ENCODE measurements around the gene S100A9.

The S100A9 gene

GRCh38 chr1:153386500-153386901, 28.8 kb downstream of the S100A9 start:
- peaks cover 0 to 9% (median 2%) of the 10 kb centered on the region in 5 donors for H3K9me3 ChIP-seq (ENCODE audit: control insufficient read depth in 5 of 5, low read length in 5 of 5)
- H3K4me3 ChIP-seq (ENCODE audit: low read depth in 1 of 5, low read length in 5 of 5): no peak overlapping the region
- no peak overlapping the region for H3K9ac ChIP-seq (ENCODE audit: low read length in 5 of 5)
- no peak overlapping the region for H3K27ac ChIP-seq (ENCODE audit: low read depth, low read length)
- H3K27me3 ChIP-seq (ENCODE audit: control insufficient read depth in 5 of 5, insufficient read depth in 4 of 5, low read length in 5 of 5): peaks cover 0 to 3% (median 0%) of the 10 kb centered on the region in 5 donors
- H3K4me1 ChIP-seq (ENCODE audit: control insufficient read depth in 5 of 5, insufficient read depth in 5 of 5, low read length in 5 of 5): peaks cover 0 to 14% (median 9%) of the 10 kb centered on the region in 5 donors
- H3K36me3 ChIP-seq (ENCODE audit: control insufficient read depth in 5 of 5, insufficient read depth in 5 of 5, low read length in 5 of 5): no peaks in the 10 kb centered on the region

GRCh38 chr1:153387001-153387400, 29.3 kb downstream of the S100A9 start:
- Histone ChIP-seq H3K36me3 (ENCODE audit: control insufficient read depth in 5 of 5, insufficient read depth in 5 of 5, low read length in 5 of 5) (no peaks in the 10 kb centered on the region), H3K4me3 (ENCODE audit: low read depth in 1 of 5, low read length in 5 of 5) (no peak overlapping the region), H3K27me3 (ENCODE audit: control insufficient read depth in 5 of 5, insufficient read depth in 4 of 5, low read length in 5 of 5) (peaks cover 0 to 3% (median 0%) of the 10 kb centered on the region in 5 donors), H3K9me3 (ENCODE audit: control insufficient read depth in 5 of 5, low read length in 5 of 5) (peaks cover 0 to 6% (median 0%) of the 10 kb centered on the region in 5 donors), H3K9ac (ENCODE audit: low read length in 5 of 5) (no peak overlapping the region), H3K27ac (ENCODE audit: low read depth, low read length) (no peak overlapping the region), H3K4me1 (ENCODE audit: control insufficient read depth in 5 of 5, insufficient read depth in 5 of 5, low read length in 5 of 5) (peaks cover 0 to 14% (median 9%) of the 10 kb centered on the region in 5 donors)

- Histone ChIP-seq H3K27ac (ENCODE audit: low read depth, low read length) (no peak overlapping the region), H3K4me3 (ENCODE audit: low read depth in 1 of 5, low read length in 5 of 5) (no peak overlapping the region), H3K9ac (ENCODE audit: low read length in 5 of 5) (no peak overlapping the region), H3K4me1 (ENCODE audit: control insufficient read depth in 5 of 5, insufficient read depth in 5 of 5, low read length in 5 of 5) (peaks cover 0 to 14% (median 9%) of the 10 kb centered on the region in 5 donors), H3K36me3 (ENCODE audit: control insufficient read depth in 5 of 5, insufficient read depth in 5 of 5, low read length in 5 of 5) (no peaks in the 10 kb centered on the region), H3K9me3 (ENCODE audit: control insufficient read depth in 5 of 5, low read length in 5 of 5) (peaks cover 0 to 1% (median 0%) of the 10 kb centered on the region in 5 donors), H3K27me3 (ENCODE audit: control insufficient read depth in 5 of 5, insufficient read depth in 4 of 5, low read length in 5 of 5) (peaks cover 0 to 3% (median 0%) of the 10 kb centered on the region in 5 donors)
Observed at GRCh38 chr1:153387785-153388184, 30.1 kb downstream of the S100A9 start.

- no peak overlapping the region for H3K27ac ChIP-seq (ENCODE audit: low read depth, low read length)
- H3K4me3 ChIP-seq (ENCODE audit: low read depth in 1 of 5, low read length in 5 of 5): no peak overlapping the region
- H3K9ac ChIP-seq (ENCODE audit: low read length in 5 of 5): no peak overlapping the region
- no peaks in the 10 kb centered on the region for H3K36me3 ChIP-seq (ENCODE audit: control insufficient read depth in 5 of 5, insufficient read depth in 5 of 5, low read length in 5 of 5)
- H3K27me3 ChIP-seq (ENCODE audit: control insufficient read depth in 5 of 5, insufficient read depth in 4 of 5, low read length in 5 of 5): peaks cover 0 to 6% (median 4%) of the 10 kb centered on the region in 5 donors
- no peaks in the 10 kb centered on the region for H3K9me3 ChIP-seq (ENCODE audit: control insufficient read depth in 5 of 5, low read length in 5 of 5)
- peaks cover 0 to 14% (median 9%) of the 10 kb centered on the region in 5 donors for H3K4me1 ChIP-seq (ENCODE audit: control insufficient read depth in 5 of 5, insufficient read depth in 5 of 5, low read length in 5 of 5)
Observed at GRCh38 chr1:153389401-153389800, 31.7 kb downstream of the S100A9 start.

- H3K4me1 ChIP-seq (ENCODE audit: control insufficient read depth in 5 of 5, insufficient read depth in 5 of 5, low read length in 5 of 5): peaks cover 0 to 14% (median 8%) of the 10 kb centered on the region in 5 donors
- no peaks in the 10 kb centered on the region for H3K9me3 ChIP-seq (ENCODE audit: control insufficient read depth in 5 of 5, low read length in 5 of 5)
- no peak overlapping the region for H3K4me3 ChIP-seq (ENCODE audit: low read depth in 1 of 5, low read length in 5 of 5)
- no peaks in the 10 kb centered on the region for H3K36me3 ChIP-seq (ENCODE audit: control insufficient read depth in 5 of 5, insufficient read depth in 5 of 5, low read length in 5 of 5)
- H3K27me3 ChIP-seq (ENCODE audit: control insufficient read depth in 5 of 5, insufficient read depth in 4 of 5, low read length in 5 of 5): peaks cover 0 to 12% (median 8%) of the 10 kb centered on the region in 5 donors
- no peak overlapping the region for H3K27ac ChIP-seq (ENCODE audit: low read depth, low read length)
- no peak overlapping the region for H3K9ac ChIP-seq (ENCODE audit: low read length in 5 of 5)
Observed at GRCh38 chr1:153389973-153390879, 32.6 kb downstream of the S100A9 start.

GRCh38 chr1:153390938-153391710, 33.5 kb downstream of the S100A9 start, which contains the start of gene S100A8:
Gene S100A8 (minus strand): TSS chr1:153391073. CDS start chr1:153390535, 538 bp downstream.
- Histone ChIP-seq H3K27me3 (ENCODE audit: control insufficient read depth in 5 of 5, insufficient read depth in 4 of 5, low read length in 5 of 5) (peaks cover 0 to 18% (median 10%) of the 10 kb centered on the region in 5 donors), H3K9me3 (ENCODE audit: control insufficient read depth in 5 of 5, low read length in 5 of 5) (no peaks in the 10 kb centered on the region), H3K4me1 (ENCODE audit: control insufficient read depth in 5 of 5, insufficient read depth in 5 of 5, low read length in 5 of 5) (peaks cover 0 to 11% (median 8%) of the 10 kb centered on the region in 5 donors), H3K36me3 (ENCODE audit: control insufficient read depth in 5 of 5, insufficient read depth in 5 of 5, low read length in 5 of 5) (no peaks in the 10 kb centered on the region), H3K4me3 (ENCODE audit: low read depth in 1 of 5, low read length in 5 of 5) (no peak within 1 kb of the TSS), H3K9ac (ENCODE audit: low read length in 5 of 5) (no peak within 1 kb of the TSS), H3K27ac (ENCODE audit: low read depth, low read length) (no peak within 1 kb of the TSS)

GRCh38 chr1:153392258-153392657, 34.6 kb downstream of the S100A9 start:
- Histone ChIP-seq H3K4me1 (ENCODE audit: control insufficient read depth in 5 of 5, insufficient read depth in 5 of 5, low read length in 5 of 5) (peaks cover 0 to 9% (median 8%) of the 10 kb centered on the region in 5 donors), H3K9me3 (ENCODE audit: control insufficient read depth in 5 of 5, low read length in 5 of 5) (no peaks in the 10 kb centered on the region), H3K4me3 (ENCODE audit: low read depth in 1 of 5, low read length in 5 of 5) (no peak overlapping the region), H3K27me3 (ENCODE audit: control insufficient read depth in 5 of 5, insufficient read depth in 4 of 5, low read length in 5 of 5) (peaks cover 0 to 18% (median 14%) of the 10 kb centered on the region in 5 donors), H3K36me3 (ENCODE audit: control insufficient read depth in 5 of 5, insufficient read depth in 5 of 5, low read length in 5 of 5) (no peaks in the 10 kb centered on the region), H3K27ac (ENCODE audit: low read depth, low read length) (no peak overlapping the region), H3K9ac (ENCODE audit: low read length in 5 of 5) (no peak overlapping the region)

GRCh38 chr1:153392822-153393221, 35.2 kb downstream of the S100A9 start:
- Histone ChIP-seq H3K27me3 (ENCODE audit: control insufficient read depth in 5 of 5, insufficient read depth in 4 of 5, low read length in 5 of 5) (peaks cover 0 to 19% (median 14%) of the 10 kb centered on the region in 5 donors), H3K9ac (ENCODE audit: low read length in 5 of 5) (no peak overlapping the region), H3K4me1 (ENCODE audit: control insufficient read depth in 5 of 5, insufficient read depth in 5 of 5, low read length in 5 of 5) (peaks cover 0 to 9% (median 8%) of the 10 kb centered on the region in 5 donors), H3K4me3 (ENCODE audit: low read depth in 1 of 5, low read length in 5 of 5) (no peak overlapping the region), H3K36me3 (ENCODE audit: control insufficient read depth in 5 of 5, insufficient read depth in 5 of 5, low read length in 5 of 5) (no peaks in the 10 kb centered on the region), H3K27ac (ENCODE audit: low read depth, low read length) (no peak overlapping the region), H3K9me3 (ENCODE audit: control insufficient read depth in 5 of 5, low read length in 5 of 5) (no peaks in the 10 kb centered on the region)

GRCh38 chr1:153393926-153394325, 36.3 kb downstream of the S100A9 start:
- no peak overlapping the region for H3K9ac ChIP-seq (ENCODE audit: low read length in 5 of 5)
- H3K27ac ChIP-seq (ENCODE audit: low read depth, low read length): no peak overlapping the region
- peaks cover 0 to 21% (median 14%) of the 10 kb centered on the region in 5 donors for H3K27me3 ChIP-seq (ENCODE audit: control insufficient read depth in 5 of 5, insufficient read depth in 4 of 5, low read length in 5 of 5)
- H3K9me3 ChIP-seq (ENCODE audit: control insufficient read depth in 5 of 5, low read length in 5 of 5): no peaks in the 10 kb centered on the region
- H3K4me3 ChIP-seq (ENCODE audit: low read depth in 1 of 5, low read length in 5 of 5): no peak overlapping the region
- peaks cover 0 to 9% (median 8%) of the 10 kb centered on the region in 5 donors for H3K4me1 ChIP-seq (ENCODE audit: control insufficient read depth in 5 of 5, insufficient read depth in 5 of 5, low read length in 5 of 5)
- no peaks in the 10 kb centered on the region for H3K36me3 ChIP-seq (ENCODE audit: control insufficient read depth in 5 of 5, insufficient read depth in 5 of 5, low read length in 5 of 5)
